Stimulated activated CD8-positive, alpha-beta memory T cell treated with anti-CD3 and anti-CD28 coated beads, Interleukin-4, amount 100 ng/mL, for 4 hours (primary cell): ENCODE results near the gene CALD1.

Source experiments
- DNase-seq, 2 donors: peaks; one replicate each; pipeline ENCODE4 v3.0.0-alpha.2; 2020; ENCODE audit warnings: low read depth in 2 of 2, low spot score in 1 of 2

CALD1 gene

GRCh38 chr7:134890246-134891240 lies 111.1 kb downstream of the CALD1 start:
- no peak for DNase-seq

GRCh38 chr7:134891262-134891695 lies 111.8 kb downstream of the CALD1 start:
- DNase-seq, result no peak

GRCh38 chr7:134891696-134892678 lies 112.6 kb downstream of the CALD1 start:
- no peak for DNase-seq

GRCh38 chr7:134892963-134893362 lies 113.5 kb downstream of the CALD1 start:
- no peak for DNase-seq

- no peak for DNase-seq
These were observed 114.5 kb downstream of the CALD1 start for GRCh38 chr7:134893920-134894319.

GRCh38 chr7:134894928-134895327 lies 115.5 kb downstream of the CALD1 start:
- DNase-seq, result no peak

GRCh38 chr7:134896073-134896472 lies 116.6 kb downstream of the CALD1 start:
- DNase-seq, result no peak

- DNase-seq, result no peak
These were observed 118.5 kb downstream of the CALD1 start for GRCh38 chr7:134897936-134898335.

- DNase-seq, result no peak
These were observed 120.3 kb downstream of the CALD1 start for GRCh38 chr7:134899729-134900128.

GRCh38 chr7:134900166-134900982 lies 120.9 kb downstream of the CALD1 start:
- no peak for DNase-seq

GRCh38 chr7:134901389-134902020 lies 122.1 kb downstream of the CALD1 start:
- no peak for DNase-seq

GRCh38 chr7:134902058-134902457 lies 122.6 kb downstream of the CALD1 start:
- DNase-seq, result no peak

GRCh38 chr7:134903073-134903790 lies 123.8 kb downstream of the CALD1 start:
- DNase-seq, result no peak

- DNase-seq, result no peak
These were observed 125.9 kb downstream of the CALD1 start for GRCh38 chr7:134905375-134905774.

- DNase-seq, result no peak
These were observed 127.6 kb downstream of the CALD1 start for GRCh38 chr7:134907000-134907399.

- DNase-seq, result no peak
These were observed 128.2 kb downstream of the CALD1 start for GRCh38 chr7:134907639-134908038.

GRCh38 chr7:134908289-134908688 lies 128.9 kb downstream of the CALD1 start:
- no peak for DNase-seq

- no peak for DNase-seq
These were observed 130.9 kb downstream of the CALD1 start for GRCh38 chr7:134910214-134910890.

GRCh38 chr7:134910968-134911367 lies 131.5 kb downstream of the CALD1 start:
- DNase-seq, result no peak
